Measurements from ENCODE around the gene CSTF3. TPM values are rescaled to one million over a fixed set of nuclear protein-coding genes. Genes with fewer than 3 reads are reported as not detected.

Gene CSTF3
- total RNA-seq, 1 experiment from 2014 or later: 55.6 TPM

DNA sequence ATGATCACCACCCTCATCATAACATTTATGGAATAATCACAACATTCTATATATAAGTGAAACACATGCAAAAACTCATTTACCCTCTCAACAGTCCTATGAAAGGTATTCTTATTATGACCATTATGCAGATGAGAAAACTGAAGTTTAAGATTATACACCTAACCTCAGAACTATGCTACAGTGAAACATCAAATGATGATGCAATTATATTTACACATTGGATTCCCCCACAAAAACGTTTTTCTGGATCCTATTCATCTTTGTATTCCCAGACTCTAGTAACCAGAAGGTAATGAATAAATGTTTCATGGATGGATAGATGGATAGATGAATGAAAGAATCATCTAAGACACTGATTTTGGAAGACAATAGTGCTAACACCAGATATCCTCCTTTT is 67.1 kb downstream of the CSTF3 start:
- Histone ChIP-seq H2AFZ (ENCODE audit: low read length) (no peak overlapping the region), H3K36me3 (ENCODE audit: insufficient read depth, low read length) (peaks cover 32% of the 10 kb centered on the region), H3K4me3 (ENCODE audit: low read length) (no peak overlapping the region), H3K27ac (ENCODE audit: low read length) (no peak overlapping the region), H3K9me2 (replicated peaks; ENCODE audit: insufficient read depth, low read length) (no peaks in the 10 kb centered on the region), H3K9ac (ENCODE audit: low read length) (no peak overlapping the region), H3K9me3 (ENCODE audit: low read length) (no peaks in the 10 kb centered on the region), H3K27me3 (ENCODE audit: low read length) (no peaks in the 10 kb centered on the region), H3K79me2 (ENCODE audit: low read length) (no peaks in the 10 kb centered on the region), H3K4me2 (ENCODE audit: low read depth, low read length, poor library complexity, severe bottlenecking) (no peak overlapping the region), H3K4me1 (ENCODE audit: low read length) (no peaks in the 10 kb centered on the region), H4K20me1 (ENCODE audit: insufficient read depth, low read depth, low read length) (no peaks in the 10 kb centered on the region)
- DNase-seq: no peak

DNA sequence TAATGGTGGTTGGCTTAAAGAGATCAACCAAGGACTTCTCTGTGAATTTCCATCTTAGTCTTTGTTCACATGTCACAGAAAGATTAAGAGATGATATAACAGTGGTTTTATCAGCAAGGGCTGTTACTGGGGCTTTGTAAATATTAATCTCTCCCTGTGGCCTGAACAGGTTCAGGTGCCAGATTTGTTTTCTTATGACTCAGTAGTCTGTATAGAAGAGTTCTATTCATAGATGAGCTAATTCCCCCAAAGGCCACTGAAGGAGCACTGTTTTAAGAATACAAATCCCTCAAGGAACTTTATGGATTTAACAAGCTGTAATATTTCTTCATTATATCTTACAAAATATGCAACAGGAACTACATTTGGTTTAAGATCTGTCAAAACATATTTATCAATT is 71.5 kb downstream of the CSTF3 start:
- Histone ChIP-seq H3K9me2 (replicated peaks; ENCODE audit: insufficient read depth, low read length) (no peaks in the 10 kb centered on the region), H2AFZ (ENCODE audit: low read length) (no peak overlapping the region)

DNA sequence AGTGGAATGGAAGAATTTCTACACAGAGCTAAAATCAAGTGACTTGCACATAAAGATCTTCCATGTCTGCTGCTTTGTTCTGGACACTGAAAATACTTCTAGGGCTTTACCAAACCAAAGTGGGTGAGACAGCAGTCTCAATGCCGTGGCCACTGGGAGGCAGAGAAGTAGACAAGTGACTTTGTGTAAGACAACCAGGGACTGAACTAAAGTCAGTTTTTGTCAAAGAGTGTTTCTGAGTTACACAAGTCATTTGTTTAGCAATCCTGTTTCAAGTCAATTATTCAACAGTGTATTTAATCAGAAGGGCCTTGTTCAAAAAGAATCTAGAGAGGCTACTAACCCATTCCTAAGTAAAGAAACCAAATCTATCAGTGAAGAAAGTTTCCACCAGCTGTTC is 75.3 kb downstream of the CSTF3 start:
- no peak overlapping the region for H3K4me2 ChIP-seq (ENCODE audit: low read depth, low read length, poor library complexity, severe bottlenecking)
- DNase-seq: no peak
- peaks cover 32% of the 10 kb centered on the region for H3K36me3 ChIP-seq (ENCODE audit: insufficient read depth, low read length)
- H2AFZ ChIP-seq (ENCODE audit: low read length): no peak overlapping the region
- H3K9me2 ChIP-seq (replicated peaks; ENCODE audit: insufficient read depth, low read length): no peaks in the 10 kb centered on the region
- no peak overlapping the region for H3K9ac ChIP-seq (ENCODE audit: low read length)
- no peaks in the 10 kb centered on the region for H4K20me1 ChIP-seq (ENCODE audit: insufficient read depth, low read depth, low read length)
- H3K27me3 ChIP-seq (ENCODE audit: low read length): no peaks in the 10 kb centered on the region
- no peaks in the 10 kb centered on the region for H3K79me2 ChIP-seq (ENCODE audit: low read length)
- H3K9me3 ChIP-seq (ENCODE audit: low read length): no peaks in the 10 kb centered on the region
- H3K27ac ChIP-seq (ENCODE audit: low read length): no peak overlapping the region
- H3K4me1 ChIP-seq (ENCODE audit: low read length): no peaks in the 10 kb centered on the region
- no peak overlapping the region for H3K4me3 ChIP-seq (ENCODE audit: low read length)

More for the DNA sequence above, 71.5 kb downstream of the CSTF3 start:
- H3K27ac ChIP-seq (ENCODE audit: low read length): no peak overlapping the region
- no peak overlapping the region for H3K9ac ChIP-seq (ENCODE audit: low read length)
- no peaks in the 10 kb centered on the region for H3K27me3 ChIP-seq (ENCODE audit: low read length)
- no peak overlapping the region for H3K4me3 ChIP-seq (ENCODE audit: low read length)
- H3K36me3 ChIP-seq (ENCODE audit: insufficient read depth, low read length): peaks cover 13% of the 10 kb centered on the region
- H3K79me2 ChIP-seq (ENCODE audit: low read length): no peaks in the 10 kb centered on the region
- no peak overlapping the region for H3K4me2 ChIP-seq (ENCODE audit: low read depth, low read length, poor library complexity, severe bottlenecking)
- H3K4me1 ChIP-seq (ENCODE audit: low read length): no peaks in the 10 kb centered on the region
- no peaks in the 10 kb centered on the region for H4K20me1 ChIP-seq (ENCODE audit: insufficient read depth, low read depth, low read length)
- no peaks in the 10 kb centered on the region for H3K9me3 ChIP-seq (ENCODE audit: low read length)
- no peak for DNase-seq

DNA sequence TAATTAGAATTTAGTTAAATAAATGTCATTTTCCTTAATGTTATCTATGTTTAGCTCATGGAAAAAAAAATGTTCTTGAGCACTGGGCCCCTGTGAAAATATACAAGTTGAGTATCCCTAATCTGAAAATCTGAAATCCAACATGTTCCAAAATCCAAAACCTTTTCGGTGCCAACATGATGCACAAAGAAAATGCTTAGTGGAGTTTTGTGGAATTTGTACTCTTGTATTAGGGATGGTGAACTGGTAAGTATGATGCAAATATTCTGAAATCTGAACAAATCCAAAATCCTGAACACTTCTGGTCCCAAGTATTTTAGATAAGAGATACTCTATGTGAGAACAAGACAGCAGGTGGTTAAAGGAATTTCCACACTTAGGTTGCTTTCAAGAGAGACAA is 77.4 kb downstream of the CSTF3 start:
- Histone ChIP-seq H3K79me2 (ENCODE audit: low read length) (0 out of 2 replicates have a peak, but pooled peaks cover 2% of the 10 kb centered on the region), H4K20me1 (ENCODE audit: insufficient read depth, low read depth, low read length) (no peaks in the 10 kb centered on the region), H3K27ac (ENCODE audit: low read length) (no peak overlapping the region), H3K4me3 (ENCODE audit: low read length) (no peak overlapping the region), H3K4me2 (ENCODE audit: low read depth, low read length, poor library complexity, severe bottlenecking) (no peak overlapping the region), H3K9ac (ENCODE audit: low read length) (no peak overlapping the region), H3K27me3 (ENCODE audit: low read length) (no peaks in the 10 kb centered on the region), H3K4me1 (ENCODE audit: low read length) (no peaks in the 10 kb centered on the region), H3K36me3 (ENCODE audit: insufficient read depth, low read length) (peaks cover 28% of the 10 kb centered on the region; the same call in 1 of the 2 replicates), H2AFZ (ENCODE audit: low read length) (no peak overlapping the region), H3K9me3 (ENCODE audit: low read length) (no peaks in the 10 kb centered on the region), H3K9me2 (replicated peaks; ENCODE audit: insufficient read depth, low read length) (no peaks in the 10 kb centered on the region)
- no peak for DNase-seq

DNA sequence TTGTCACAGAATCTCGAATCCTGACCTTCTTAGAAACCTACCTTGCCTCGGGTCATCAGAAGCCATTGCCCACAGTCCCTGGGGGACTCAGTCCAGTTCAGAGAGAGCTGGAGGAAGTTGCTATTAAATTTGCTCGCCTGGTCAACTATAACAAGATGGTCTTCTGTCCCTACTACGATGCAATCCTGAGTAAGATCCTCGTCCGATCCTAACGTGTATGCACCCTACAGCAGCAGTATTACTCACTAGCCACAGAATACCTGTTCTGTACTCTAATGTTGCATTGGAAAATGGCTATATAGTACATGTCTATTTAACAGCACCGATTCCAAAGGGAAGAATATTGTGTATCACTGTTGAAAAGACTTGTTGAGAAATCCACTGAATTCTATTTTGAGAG is 88.8 kb downstream of the CSTF3 start:
- Histone ChIP-seq H3K4me3 (ENCODE audit: low read length) (no peak overlapping the region), H3K79me2 (ENCODE audit: low read length) (no peaks in the 10 kb centered on the region), H2AFZ (ENCODE audit: low read length) (no peak overlapping the region), H3K4me2 (ENCODE audit: low read depth, low read length, poor library complexity, severe bottlenecking) (no peak overlapping the region), H3K36me3 (ENCODE audit: insufficient read depth, low read length) (peaks cover 42% of the 10 kb centered on the region), H3K9me2 (replicated peaks; ENCODE audit: insufficient read depth, low read length) (no peaks in the 10 kb centered on the region), H3K9me3 (ENCODE audit: low read length) (no peaks in the 10 kb centered on the region), H3K9ac (ENCODE audit: low read length) (no peak overlapping the region), H3K27ac (ENCODE audit: low read length) (no peak overlapping the region), H3K4me1 (ENCODE audit: low read length) (no peaks in the 10 kb centered on the region), H3K27me3 (ENCODE audit: low read length) (no peaks in the 10 kb centered on the region), H4K20me1 (ENCODE audit: insufficient read depth, low read depth, low read length) (no peaks in the 10 kb centered on the region)
- no peak for DNase-seq

DNA sequence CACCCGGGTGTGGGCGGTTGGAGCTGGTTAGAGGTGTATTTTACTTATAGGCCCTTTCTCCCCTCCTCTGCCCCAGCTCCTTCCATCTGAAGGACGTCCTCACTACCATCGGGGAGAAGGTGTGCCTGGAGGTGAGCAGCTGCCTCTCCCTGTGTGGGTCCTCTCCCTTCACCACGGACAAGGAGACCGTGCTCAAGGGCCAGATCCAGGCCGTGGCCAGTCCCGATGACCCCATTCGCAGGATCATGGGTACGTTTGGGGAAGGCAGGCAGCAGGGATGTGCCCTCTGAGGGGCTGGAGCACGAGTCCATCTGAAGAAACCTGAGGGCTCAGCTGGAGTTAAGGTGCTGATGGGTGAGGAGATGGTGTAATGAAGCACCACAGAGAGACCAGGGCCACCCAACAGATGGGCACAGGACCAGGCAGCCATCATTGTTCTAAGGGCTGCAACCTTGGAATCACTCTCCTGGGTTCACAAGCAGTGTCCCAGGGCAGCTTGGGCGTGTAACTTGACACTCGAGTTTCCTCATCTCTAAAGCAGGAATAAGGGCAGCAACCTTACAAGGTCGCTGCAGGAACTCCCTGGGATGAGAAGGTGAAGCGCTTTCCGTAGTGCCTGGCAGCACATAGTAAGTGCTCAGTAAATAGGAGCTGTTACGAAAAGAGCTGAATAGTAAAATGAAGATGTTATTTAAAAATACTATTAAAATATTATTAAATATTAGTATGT is 92.5 kb downstream of the CSTF3 start:
- no peaks in the 10 kb centered on the region for H3K27me3 ChIP-seq (ENCODE audit: low read length)
- no peak for DNase-seq
- H3K4me3 ChIP-seq (ENCODE audit: low read length): no peak overlapping the region
- H3K27ac ChIP-seq (ENCODE audit: low read length): no peak overlapping the region
- no peaks in the 10 kb centered on the region for H3K9me2 ChIP-seq (replicated peaks; ENCODE audit: insufficient read depth, low read length)
- 0 out of 2 replicates have a peak, but pooled peaks cover 4% of the 10 kb centered on the region for H3K79me2 ChIP-seq (ENCODE audit: low read length)
- H3K9ac ChIP-seq (ENCODE audit: low read length): no peak overlapping the region
- H3K4me1 ChIP-seq (ENCODE audit: low read length): peaks cover 17% of the 10 kb centered on the region
- no peaks in the 10 kb centered on the region for H3K9me3 ChIP-seq (ENCODE audit: low read length)
- no peak overlapping the region for H3K4me2 ChIP-seq (ENCODE audit: low read depth, low read length, poor library complexity, severe bottlenecking)
- H2AFZ ChIP-seq (ENCODE audit: low read length): no peak overlapping the region
- H4K20me1 ChIP-seq (ENCODE audit: insufficient read depth, low read depth, low read length): no peaks in the 10 kb centered on the region
- H3K36me3 ChIP-seq (ENCODE audit: insufficient read depth, low read length): peaks cover 28% of the 10 kb centered on the region

DNA sequence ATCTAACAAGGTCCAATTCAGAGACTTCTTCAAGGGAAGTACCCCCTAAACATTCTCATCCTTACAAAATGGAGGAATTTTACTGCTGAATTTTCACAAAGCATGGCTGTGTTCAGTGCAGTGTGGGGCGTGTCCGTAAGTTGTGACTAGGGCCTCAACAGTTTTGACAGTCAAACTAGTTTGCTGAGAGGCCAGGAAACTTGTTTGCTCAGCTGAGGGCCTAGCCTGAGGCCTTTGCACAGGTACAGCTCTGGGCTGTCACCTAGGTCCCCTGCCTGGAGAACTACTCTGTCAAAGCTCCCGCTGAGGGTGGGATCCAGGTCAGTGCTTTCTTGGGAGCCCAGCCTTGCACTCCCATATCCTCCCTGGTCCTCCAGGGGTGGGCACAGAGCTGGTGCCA is 94.0 kb downstream of the CSTF3 start:
- H3K79me2 ChIP-seq (ENCODE audit: low read length): 0 out of 2 replicates have a peak, but pooled peaks cover 4% of the 10 kb centered on the region
- H4K20me1 ChIP-seq (ENCODE audit: insufficient read depth, low read depth, low read length): no peaks in the 10 kb centered on the region
- no peaks in the 10 kb centered on the region for H3K9me3 ChIP-seq (ENCODE audit: low read length)
- H3K4me3 ChIP-seq (ENCODE audit: low read length): no peak overlapping the region
- no peak overlapping the region for H3K9ac ChIP-seq (ENCODE audit: low read length)
- H3K27me3 ChIP-seq (ENCODE audit: low read length): no peaks in the 10 kb centered on the region
- H3K9me2 ChIP-seq (replicated peaks; ENCODE audit: insufficient read depth, low read length): no peaks in the 10 kb centered on the region
- no peak overlapping the region for H2AFZ ChIP-seq (ENCODE audit: low read length)
- peaks cover 15% of the 10 kb centered on the region for H3K36me3 ChIP-seq (ENCODE audit: insufficient read depth, low read length)
- no peak for DNase-seq
- H3K4me1 ChIP-seq (ENCODE audit: low read length): peaks cover 32% of the 10 kb centered on the region
- H3K4me2 ChIP-seq (ENCODE audit: low read depth, low read length, poor library complexity, severe bottlenecking): no peak overlapping the region
- no peak overlapping the region for H3K27ac ChIP-seq (ENCODE audit: low read length)

DNA sequence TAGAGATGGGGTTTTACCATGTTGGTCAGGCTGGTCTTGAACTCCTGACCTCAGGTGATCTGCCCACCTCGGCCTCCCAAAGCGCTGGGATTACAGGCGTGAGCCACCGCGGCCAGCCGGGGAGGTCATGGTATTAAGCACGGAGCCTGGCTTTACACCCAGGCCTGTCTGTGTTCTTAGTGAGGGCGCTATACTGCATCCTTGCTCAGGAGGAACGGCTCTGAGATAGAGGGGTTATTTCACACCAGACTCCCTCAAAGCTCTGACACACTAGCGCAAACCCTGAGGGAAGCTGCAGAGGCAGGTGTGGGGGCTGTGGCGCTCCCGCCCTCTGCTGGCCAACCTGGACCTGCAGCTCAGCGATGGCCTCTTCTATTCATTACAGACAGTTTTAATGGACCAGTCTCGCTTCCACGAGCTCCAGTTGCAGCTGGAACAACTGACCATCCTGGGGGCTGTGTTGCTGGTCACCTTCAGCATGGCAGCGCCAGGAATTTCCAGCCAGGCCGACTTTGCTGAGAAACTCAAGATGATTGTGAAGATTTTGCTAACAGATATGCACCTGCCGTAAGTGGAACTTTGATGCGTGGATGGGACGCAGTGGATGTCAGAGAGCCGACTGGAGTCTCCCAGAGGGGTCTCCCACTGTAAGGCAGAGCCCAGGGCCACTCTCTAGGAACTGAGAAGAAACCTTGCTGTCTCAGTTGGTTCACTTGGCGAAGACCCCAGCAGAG is 95.7 kb downstream of the CSTF3 start:
- peak overlapping the region; percentile 77 for H3K27ac ChIP-seq (ENCODE audit: low read length)
- no peak overlapping the region for H3K9ac ChIP-seq (ENCODE audit: low read length)
- H3K9me3 ChIP-seq (ENCODE audit: low read length): no peaks in the 10 kb centered on the region
- H3K79me2 ChIP-seq (ENCODE audit: low read length): 0 out of 2 replicates have a peak, but pooled peaks cover 4% of the 10 kb centered on the region
- DNase-seq: peak; percentile 92
- no peaks in the 10 kb centered on the region for H3K27me3 ChIP-seq (ENCODE audit: low read length)
- peaks cover 45% of the 10 kb centered on the region for H3K4me1 ChIP-seq (ENCODE audit: low read length)
- H2AFZ ChIP-seq (ENCODE audit: low read length): no peak overlapping the region
- no peaks in the 10 kb centered on the region for H3K9me2 ChIP-seq (replicated peaks; ENCODE audit: insufficient read depth, low read length)
- peaks cover 7% of the 10 kb centered on the region for H3K36me3 ChIP-seq (ENCODE audit: insufficient read depth, low read length)
- no peaks in the 10 kb centered on the region for H4K20me1 ChIP-seq (ENCODE audit: insufficient read depth, low read depth, low read length)
- H3K4me3 ChIP-seq (ENCODE audit: low read length): no peak overlapping the region
- no peak overlapping the region for H3K4me2 ChIP-seq (ENCODE audit: low read depth, low read length, poor library complexity, severe bottlenecking)
